ENCODE data around the gene SFXN3. TPM values are rescaled to one million over a fixed set of nuclear protein-coding genes. Genes with fewer than 3 reads are reported as not detected.

SFXN3 gene
- total RNA-seq, 2 donors from 2014 or later: 14.7 to 22.0 TPM

GRCh38 chr10:100998183-100998990 lies 32.6 kb upstream of the SFXN3 start:
- DNase-seq: peak; percentile 92 to 93
- intact Hi-C loops (cut with DNase I, micrococcal nuclease): no loop called here
- peak; percentile 60 for ATAC-seq

GRCh38 chr10:100998991-100999741 lies 31.9 kb upstream of the SFXN3 start:
- intact Hi-C loops (cut with DNase I, micrococcal nuclease): no loop called here
- DNase-seq: peak; percentile 76 to 85
- peak; percentile 57 for ATAC-seq

- ATAC-seq: no peak
- intact Hi-C loops (cut with DNase I, micrococcal nuclease): no loop called here
- DNase-seq: no peak
Measured at GRCh38 chr10:100999742-101000126, 31.3 kb upstream of the SFXN3 start, which contains the start of gene LZTS2. Gene LZTS2, plus strand, starts transcription at chr10:100999808. Its CDS starts 2,731 bp downstream, at chr10:101002539.

- intact Hi-C loops (cut with DNase I, micrococcal nuclease): no loop called here
- no peak for ATAC-seq
- DNase-seq: peak; percentile 42
Measured at GRCh38 chr10:101000127-101000914, 30.7 kb upstream of the SFXN3 start.

GRCh38 chr10:101000915-101001658 lies 29.9 kb upstream of the SFXN3 start:
- intact Hi-C loops (cut with DNase I, micrococcal nuclease): no loop called here
- DNase-seq (peak; percentile 67 to 89), ATAC-seq (no peak)

GRCh38 chr10:101001659-101002035 lies 29.4 kb upstream of the SFXN3 start:
- no peak for ATAC-seq
- DNase-seq: no peak
- intact Hi-C loops (cut with DNase I, micrococcal nuclease): no loop called here

GRCh38 chr10:101002456-101002855 lies 28.6 kb upstream of the SFXN3 start:
- ATAC-seq (no peak), DNase-seq (no peak)
- intact Hi-C loops (cut with DNase I, micrococcal nuclease): no loop called here

- ATAC-seq (no peak), DNase-seq (no peak)
- intact Hi-C loops (cut with DNase I, micrococcal nuclease): no loop called here
Measured at GRCh38 chr10:101003639-101004206, 27.3 kb upstream of the SFXN3 start.

- intact Hi-C loops (cut with DNase I, micrococcal nuclease): no loop called here
- ATAC-seq: no peak
- DNase-seq: no peak
Measured at GRCh38 chr10:101005361-101005760, 25.7 kb upstream of the SFXN3 start.

GRCh38 chr10:101005869-101006567 lies 25.0 kb upstream of the SFXN3 start:
- intact Hi-C loops (cut with DNase I, micrococcal nuclease): no loop called here
- DNase-seq (no peak), ATAC-seq (no peak)

GRCh38 chr10:101006593-101007098 lies 24.4 kb upstream of the SFXN3 start:
- intact Hi-C loops (cut with DNase I, micrococcal nuclease): no loop called here
- ATAC-seq (no peak), DNase-seq (no peak)

GRCh38 chr10:101007099-101007711 lies 23.8 kb upstream of the SFXN3 start:
- DNase-seq (no peak), ATAC-seq (no peak)
- intact Hi-C loops (cut with DNase I, micrococcal nuclease): no loop called here

- ATAC-seq: no peak
- intact Hi-C loops (cut with DNase I, micrococcal nuclease): no loop called here
Measured at GRCh38 chr10:101007915-101008822, 22.9 kb upstream of the SFXN3 start.

GRCh38 chr10:101008823-101009423 lies 22.1 kb upstream of the SFXN3 start:
- intact Hi-C loops (cut with DNase I, micrococcal nuclease): no loop called here
- DNase-seq (no peak), ATAC-seq (no peak)

More at GRCh38 chr10:101007915-101008822, 22.9 kb upstream of the SFXN3 start:
- DNase-seq: no peak

- intact Hi-C loops (cut with DNase I, micrococcal nuclease): no loop called here
- ATAC-seq: no peak
- no peak for DNase-seq
Measured at GRCh38 chr10:101010329-101010728, 20.7 kb upstream of the SFXN3 start.
